GM19455 (cell line): Measurements from ENCODE around the gene SLC9A1.
"Not testable (repeated sequence)": the region's sequence is repeated elsewhere in the genome, so short reads cannot be mapped to it uniquely, and the experiment has no call there.

Source experiments
- ATAC-seq: cut with Tn5 transposase; IDR thresholded peaks from one replicate; pipeline ENCODE4 v1.9.1; 2021; ENCODE audit not compliant: unreplicated experiment

Gene SLC9A1

DNA sequence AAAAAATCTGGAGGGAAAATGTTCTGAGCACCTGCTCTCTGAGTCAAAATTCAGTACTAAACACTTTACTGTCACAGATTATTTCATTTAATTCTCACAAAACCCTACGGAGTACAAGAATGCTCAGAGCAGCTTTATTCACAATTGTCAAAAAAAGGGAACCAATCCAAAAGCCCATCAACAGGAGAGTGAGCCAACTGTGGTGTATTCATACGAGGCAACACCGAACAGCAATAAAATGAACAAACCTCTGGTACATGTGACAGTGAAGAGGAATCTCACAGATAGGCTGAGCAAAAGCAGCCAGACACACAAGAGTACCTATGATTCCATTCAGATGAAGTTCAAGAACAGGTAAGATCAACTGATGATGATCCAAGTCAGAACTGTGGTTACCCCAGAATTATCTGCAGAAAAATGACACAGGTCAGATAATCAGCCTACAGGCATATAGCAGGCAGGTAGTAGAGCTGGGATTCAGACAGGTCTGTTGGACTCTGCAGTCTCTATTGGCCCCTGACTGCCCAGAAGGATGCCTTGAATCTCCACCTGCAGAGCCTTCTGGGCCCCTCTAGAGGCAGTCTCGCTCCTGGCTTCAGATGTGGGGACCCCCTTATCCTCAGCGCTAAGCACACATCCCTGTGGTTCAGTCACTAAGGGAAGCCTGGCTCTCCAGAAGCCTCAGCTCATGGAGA lies 19.2 kb downstream of the SLC9A1 start:
- ATAC-seq, result no peak

DNA sequence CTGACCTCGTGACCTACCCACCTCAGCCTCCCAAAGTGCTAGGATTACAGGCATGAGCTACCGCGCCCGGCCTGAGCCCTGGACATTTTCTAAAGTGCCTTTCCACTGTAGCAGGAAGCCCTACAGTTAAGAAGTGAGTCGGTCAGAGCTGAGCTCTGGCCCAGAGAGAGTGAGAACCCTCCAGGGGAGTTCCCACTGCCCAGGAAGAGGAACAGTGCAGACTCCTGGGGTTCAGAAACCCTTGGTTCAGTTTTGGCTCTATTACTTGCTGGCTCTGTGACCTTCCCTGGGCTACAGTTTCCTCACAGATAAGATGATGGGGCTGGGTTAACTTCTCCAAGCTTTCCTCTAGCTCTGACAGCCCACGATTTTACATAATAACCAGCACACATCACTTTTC lies 20.9 kb downstream of the SLC9A1 start:
- no peak for ATAC-seq

DNA sequence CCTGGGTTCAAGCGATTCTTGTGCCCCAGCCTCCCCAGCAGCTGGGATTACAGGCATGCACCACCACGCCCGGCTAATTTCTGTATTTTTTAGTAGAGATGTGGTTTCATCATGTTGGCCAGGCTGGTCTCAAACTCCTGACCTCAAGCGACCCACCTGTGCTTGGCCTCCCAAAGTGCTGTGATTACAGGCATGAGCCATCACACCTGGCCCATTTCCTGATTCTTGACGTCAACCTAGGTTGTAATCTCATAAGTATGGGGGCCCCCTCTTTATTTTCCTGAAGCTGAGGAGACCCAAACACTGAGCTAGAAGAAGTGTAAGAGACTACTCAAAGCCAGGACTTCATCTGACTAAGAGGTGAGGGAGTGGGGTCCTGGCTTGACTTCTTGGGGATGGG lies 21.8 kb downstream of the SLC9A1 start:
- ATAC-seq, result no peak

DNA sequence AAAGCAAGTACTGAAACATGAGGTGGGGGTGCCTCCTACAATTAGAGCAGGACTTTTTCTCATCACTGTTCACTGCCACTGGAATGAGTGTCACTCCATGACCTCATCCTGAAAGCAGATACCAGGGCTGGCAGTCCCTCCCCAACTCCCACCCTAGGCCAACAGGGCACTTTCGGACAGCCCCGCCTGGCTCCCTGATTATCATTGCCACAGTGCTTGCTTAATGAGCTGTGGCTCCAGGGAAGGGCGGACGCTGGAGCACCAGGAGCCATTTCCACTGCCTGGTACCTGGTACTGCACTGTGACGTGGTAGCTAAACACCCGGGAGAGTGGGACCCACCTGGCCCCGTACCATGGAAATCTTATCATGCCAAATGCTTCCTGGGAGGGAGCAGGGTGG lies 22.3 kb downstream of the SLC9A1 start:
- no peak for ATAC-seq

DNA sequence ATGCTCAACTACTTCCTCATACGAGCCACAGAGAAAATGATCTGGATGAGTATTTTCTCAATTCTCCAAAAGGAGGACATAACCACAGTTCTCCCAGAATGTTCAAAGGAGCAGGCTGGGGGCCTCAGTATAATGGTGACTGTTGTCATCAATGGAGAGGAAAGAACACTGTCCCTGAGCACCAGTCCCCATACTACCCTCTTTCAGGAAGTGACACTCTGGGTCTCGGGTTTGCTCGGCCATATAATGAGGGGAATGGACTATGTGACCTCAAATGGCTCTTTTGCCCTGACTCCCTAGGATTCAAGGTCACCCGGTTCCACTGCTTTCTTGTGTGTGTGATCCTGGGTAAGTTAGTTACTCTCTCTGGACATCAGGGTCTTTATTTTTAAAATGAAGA lies 22.8 kb downstream of the SLC9A1 start:
- ATAC-seq, result no peak

DNA sequence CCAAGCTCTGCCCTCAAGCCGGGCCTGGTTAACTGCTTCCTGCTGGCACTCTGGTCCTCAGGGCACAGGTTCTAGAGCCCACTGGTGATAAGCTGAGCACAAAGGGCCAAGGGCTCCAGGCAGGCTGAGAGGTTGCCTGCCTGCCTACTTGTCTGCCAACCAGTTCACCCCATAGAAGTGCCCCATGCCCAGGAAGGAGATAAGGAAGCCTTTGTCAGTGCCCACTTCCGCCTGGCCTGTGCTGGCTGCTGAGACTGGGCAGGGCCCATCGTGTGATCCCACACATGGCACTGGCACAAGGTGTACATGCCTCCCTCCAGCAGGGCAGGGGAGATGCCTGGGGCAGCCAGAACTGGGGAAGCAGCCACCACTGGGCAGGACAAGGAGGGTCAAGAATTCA lies 24.1 kb downstream of the SLC9A1 start:
- ATAC-seq, result no peak

DNA sequence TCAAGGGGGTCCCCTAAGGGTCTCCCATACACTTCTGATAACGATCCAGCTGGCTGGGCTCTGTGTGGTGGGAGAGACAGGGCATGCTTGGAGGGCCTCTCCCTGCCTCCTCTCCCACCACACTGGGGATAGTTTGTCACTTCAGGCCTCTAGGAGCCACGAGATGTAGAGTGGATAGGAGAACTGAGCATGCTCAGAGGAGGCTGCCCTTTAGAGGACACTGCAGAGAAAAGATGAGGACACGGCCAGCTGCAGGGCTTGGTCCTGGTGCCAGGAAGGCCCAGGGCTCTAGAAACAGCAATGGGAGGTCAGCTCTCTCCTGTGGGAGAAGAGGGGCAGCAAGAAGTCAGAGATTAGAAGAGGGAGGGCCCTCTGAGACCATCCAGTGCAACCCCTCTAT lies 25.7 kb downstream of the SLC9A1 start:
- no peak for ATAC-seq

DNA sequence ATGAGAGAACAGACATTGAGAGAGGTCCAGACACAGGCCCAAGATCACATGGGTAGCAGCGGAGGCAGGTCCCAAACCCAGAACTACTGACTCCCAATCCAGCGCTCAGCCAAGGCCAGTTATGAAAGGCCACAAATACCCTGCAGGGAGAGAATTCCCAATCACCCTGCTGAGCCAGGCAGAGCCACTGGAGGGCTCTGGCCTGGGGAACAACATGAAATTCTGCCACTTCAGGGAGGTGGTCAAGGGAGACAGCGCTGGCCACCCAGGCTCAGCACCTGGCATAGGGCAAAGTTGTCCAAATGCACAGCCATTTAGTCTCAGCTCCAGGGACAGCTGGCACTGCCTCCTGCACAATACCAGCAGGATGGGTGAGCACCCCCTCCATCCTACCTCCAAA lies 27.5 kb downstream of the SLC9A1 start:
- ATAC-seq, result no peak

DNA sequence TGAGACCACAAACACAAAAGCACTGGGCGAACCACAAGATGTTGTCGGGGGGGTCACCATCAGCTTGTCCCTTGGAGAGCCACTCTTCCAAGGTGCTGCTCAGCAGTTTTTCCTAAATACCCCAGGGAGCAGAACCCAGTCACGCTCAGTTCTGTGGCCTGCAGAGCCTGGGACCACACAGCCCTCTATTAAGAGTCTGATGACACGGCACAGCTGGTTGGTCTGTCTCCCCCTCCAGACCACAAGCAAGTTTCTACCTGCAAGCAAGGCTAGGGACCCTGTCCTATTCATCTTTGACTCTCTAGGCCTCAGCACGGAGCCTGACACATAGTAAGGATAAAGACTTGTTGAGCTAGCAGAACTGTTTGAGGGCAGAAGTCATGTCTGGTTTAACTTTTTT lies 28.5 kb downstream of the SLC9A1 start:
- ATAC-seq, result no peak

DNA sequence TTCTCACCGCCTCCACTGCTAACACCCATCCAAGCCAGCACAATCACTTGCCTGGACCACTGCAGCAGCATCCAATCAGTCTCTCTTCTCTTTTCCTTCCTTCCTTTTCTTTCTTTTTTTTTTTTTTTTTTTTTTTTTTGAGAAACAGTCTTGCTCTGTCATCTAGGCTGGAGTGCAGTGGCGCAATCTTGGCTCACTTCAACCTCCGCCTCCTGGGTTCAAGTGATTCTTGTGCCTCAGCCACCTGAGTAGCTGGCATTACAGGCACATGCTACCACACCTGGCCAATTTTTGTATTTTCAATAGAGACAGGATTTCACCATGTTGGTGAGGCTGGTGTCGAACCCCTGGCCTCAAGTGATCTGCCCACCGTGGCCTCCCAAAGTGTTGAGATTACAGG lies 29.8 kb downstream of the SLC9A1 start:
- not testable (repeated sequence) for ATAC-seq

DNA sequence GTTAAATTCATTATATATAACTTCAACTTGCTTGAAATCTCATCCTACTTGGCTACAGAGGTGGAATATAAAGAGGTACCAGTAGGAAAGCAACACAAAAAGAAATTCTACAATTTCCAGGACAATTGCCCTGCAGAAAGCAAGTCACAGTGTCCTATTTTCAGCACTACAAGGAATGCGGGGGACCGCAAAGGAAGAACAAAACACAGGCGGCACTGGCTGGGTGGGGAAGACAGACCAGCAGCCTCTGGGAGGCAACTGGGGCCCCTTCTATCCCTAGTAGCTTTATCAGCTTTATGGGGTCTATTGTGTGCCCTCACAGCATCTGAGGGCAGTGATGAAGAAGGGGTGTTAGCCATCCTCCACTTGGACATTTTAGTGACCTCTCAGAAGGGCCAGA lies 30.5 kb downstream of the SLC9A1 start:
- ATAC-seq, result no peak

DNA sequence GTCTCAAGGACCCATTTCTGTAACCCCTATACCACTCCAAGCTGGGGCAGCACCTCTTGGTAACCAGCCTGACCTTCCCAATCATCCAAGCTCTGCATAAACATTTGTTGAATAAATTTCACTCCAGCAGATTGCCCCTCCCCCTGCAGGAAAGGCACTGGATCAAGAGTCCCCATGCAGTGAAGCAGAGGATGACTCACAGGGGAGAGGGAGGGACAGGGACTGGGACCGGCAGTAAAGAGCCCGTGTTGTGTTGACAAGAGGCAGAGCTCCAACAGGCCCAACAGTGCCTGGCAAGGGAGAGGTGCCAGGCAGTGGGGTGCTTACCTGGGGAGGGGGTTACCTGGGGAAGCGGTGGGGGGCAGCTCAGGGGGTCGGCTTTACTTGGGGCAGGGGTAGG lies 32.3 kb downstream of the SLC9A1 start:
- no peak for ATAC-seq

DNA sequence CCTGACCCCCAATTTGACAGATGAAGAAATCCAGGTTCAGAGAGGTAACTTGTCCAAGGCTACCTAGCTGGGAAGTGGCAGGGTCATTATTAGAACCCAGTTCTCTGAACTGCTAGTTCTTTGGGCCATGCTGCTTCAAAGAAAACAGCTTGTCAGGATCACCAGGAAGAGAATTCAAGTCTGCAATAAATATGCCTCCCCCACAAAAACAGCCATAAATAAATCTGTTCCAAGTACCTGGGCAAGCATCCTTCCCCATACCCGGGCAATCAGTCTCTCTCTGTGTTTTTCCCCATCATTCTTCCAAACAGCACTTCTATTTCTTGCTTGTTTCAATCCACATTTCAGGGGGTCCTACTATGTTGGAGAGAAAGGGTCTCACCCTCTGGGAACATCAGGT lies 34.1 kb downstream of the SLC9A1 start:
- ATAC-seq, result no peak

DNA sequence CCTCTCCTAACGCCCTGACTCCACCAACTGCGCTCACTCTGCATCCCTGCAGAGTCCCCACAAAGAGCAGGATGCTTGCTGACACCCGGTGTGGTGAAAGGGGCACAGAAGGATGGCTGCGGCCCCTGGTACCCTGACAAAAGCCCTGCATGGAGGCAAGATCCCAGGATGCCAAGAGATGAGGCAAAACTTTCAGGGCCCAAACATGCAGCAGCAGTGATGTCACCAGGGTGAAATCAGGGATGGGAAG lies 36.6 kb downstream of the SLC9A1 start:
- ATAC-seq, result no peak

DNA sequence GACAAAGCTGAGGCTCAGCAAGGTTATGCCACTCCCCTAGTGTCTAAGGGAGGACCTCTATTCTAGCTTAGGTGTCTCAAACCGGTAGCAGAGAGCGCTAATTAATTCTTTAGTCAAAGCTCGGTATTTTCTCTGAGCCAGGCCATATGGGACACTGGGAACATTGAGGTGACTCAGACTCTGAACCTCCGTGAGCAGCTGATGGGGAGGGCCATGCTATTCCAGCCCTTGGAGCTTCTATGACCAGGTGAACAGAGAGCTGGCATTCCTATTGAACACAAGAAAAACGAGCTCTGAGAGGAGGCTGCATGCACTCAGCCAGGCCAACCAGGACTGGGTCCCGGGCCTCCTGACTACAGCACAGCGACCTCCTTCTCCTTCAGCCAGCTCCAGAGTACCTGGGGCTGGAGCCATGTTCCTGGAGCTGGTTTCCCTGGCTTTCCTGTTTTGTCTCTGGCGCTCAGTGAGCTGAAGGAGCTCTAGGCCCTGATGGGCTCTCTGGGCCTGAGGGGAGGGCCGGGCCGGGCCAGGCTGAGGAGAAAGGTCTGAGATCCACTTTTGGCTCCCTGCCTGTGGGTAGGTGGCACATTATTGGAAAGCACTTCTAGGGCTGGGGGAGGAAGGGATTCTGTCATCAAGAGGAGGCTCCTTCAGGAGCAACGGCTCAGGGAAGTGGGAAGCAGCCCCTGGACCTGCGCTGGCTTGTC lies 37.0 kb downstream of the SLC9A1 start:
- ATAC-seq, result no peak

DNA sequence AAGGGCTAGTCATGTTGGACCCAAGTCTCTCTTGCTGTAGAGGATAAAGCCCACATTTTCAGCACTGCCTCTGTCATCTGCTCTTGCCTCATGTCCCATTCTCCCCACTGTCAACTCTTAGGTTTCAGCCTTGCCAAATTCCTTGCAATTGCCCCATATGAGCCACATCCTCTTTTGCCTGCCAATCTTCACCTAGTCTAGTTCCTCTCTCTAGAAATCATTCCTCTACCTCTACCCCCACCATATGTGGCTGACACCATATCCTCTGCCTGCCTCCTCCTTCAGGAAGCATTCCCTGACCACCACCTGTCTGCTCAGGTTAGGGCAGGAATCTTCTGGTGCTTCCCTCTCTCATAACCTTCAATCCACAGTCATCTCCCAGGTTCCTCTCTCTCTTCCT lies 38.2 kb downstream of the SLC9A1 start:
- ATAC-seq, result no peak

DNA sequence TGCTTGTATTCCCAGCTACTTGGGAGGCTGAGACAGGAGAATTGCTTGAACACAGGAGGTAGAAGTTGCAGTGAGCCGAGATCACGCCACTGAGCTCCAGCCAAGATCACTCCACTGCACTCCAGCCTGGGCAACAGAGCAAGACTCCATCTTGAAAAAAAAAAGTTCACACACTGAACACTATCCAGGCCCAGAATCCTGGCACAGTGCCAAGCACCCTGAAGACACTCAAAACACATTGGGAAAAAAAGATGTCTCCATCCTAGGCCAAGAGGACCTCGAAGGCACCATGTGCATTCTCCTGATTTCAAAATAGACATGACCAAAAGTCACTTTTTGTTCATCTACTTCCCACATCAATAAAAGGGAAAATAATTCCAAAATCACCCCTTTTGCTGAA lies 38.7 kb downstream of the SLC9A1 start:
- no peak for ATAC-seq

DNA sequence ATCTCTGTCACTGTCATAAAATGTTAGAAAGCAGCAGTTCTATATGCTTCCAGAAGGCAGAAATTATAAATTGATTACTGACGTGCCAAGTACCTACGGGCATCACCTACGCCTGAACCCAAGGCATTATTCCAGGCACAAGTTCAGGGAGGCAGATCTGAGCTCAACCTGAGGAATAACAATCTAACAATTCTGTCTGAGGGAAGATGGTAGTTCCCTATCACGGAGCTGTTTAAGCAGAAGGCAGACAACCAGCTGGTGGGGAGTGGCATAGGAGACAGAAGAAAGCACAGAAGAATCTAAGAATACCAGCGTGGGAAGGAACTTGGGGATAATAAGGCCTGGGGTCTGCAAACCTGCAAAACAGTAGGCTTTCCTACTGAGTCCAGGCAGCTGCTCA lies 40.4 kb downstream of the SLC9A1 start:
- ATAC-seq, result no peak

DNA sequence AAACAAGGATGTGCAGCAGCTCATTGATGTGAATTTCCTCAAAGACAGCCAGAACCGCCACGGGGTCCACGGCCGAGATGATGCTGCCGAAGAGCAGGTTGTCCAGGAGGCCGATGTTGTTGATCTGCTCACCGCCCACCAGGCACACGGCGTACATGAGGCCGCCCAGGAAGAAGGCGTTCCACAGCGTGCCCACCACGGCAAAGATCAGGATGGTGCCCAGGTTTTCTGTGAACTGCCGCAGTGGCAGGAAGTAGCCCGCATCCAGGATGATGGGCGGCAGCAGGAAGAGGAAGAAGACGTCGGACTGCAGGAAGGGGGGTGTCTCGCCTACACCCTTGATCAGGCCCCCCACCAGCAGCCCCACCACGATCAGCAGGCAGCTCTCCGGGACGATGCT lies 41.1 kb downstream of the SLC9A1 start:
- ATAC-seq, result no peak

DNA sequence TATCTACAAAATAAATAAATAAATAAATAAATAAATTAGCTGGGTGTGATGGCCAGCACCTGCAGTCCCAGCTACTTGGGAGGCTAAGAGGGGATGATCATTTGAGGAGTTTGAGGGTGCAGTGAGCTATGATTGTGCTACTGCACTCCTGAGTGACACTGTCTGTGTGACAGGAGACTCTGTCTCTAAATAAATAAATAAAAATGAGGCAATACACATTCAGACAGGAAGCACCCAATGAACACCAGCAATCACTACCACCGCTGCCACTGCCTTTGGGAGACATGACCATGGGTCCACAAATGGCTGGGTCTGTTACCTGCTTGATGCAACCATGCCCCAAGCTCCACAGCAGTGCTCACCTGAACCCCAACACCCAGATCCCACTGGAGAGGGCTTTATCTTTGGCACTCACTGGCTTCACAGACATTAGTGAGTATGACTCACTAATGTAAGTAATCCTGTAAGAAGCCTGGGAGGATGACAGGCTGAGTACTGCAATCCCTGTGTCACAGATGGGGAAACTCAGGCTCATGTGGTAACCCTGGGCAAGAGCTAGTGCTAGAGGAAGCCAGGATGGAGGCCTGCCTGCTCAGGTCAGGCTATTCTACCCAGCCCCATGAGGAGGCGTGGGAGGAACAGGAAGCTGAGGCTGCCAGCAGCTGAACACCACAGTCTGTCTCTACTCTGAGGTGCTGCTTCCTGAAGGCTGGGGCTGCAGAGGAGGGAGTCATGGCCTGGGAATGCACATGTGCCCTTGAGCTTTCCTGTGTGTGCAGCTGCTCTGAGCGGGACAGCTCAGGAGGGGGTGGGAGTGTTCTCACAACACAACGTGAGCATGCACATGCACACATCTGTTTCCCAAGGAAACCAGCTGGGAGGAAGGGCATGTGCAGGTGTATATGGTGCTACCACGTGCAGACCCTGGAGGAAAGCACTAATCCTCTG lies 43.0 kb downstream of the SLC9A1 start:
- no peak for ATAC-seq

DNA sequence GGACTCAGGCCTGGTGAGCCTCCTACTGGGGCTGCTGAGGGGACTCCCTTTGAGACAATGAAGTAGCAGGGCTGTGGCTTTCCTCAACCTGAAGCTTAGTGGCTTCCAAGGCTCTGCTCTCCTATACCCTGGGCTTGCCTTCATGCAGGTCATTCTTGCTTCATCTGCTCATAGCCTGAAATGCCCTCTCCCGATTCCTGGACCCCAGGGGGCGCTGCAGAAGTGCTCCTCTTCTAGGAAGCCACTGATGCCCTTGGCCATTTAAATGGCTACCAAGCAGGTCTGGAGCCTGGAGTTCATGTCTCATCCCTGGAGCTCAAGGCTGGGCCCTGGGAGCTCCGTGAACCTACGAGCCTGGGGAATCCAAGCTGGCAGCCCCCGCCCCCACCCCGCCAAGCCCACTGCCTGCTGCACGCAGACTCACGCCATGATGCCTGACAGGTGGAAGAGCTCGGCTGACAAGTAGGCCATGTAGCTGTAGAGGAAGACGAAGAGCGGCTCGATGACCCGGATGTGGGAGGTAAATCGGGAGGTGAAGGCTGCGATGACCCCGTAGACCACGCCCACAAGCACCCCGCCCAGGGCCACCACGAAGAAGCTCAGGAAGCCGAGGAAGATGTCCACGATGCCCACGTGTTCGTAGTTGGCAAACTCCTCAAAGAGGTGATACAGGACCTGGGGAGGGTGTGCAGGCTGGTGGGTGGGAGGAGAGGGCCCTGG lies 45.7 kb downstream of the SLC9A1 start:
- ATAC-seq, result no peak

DNA sequence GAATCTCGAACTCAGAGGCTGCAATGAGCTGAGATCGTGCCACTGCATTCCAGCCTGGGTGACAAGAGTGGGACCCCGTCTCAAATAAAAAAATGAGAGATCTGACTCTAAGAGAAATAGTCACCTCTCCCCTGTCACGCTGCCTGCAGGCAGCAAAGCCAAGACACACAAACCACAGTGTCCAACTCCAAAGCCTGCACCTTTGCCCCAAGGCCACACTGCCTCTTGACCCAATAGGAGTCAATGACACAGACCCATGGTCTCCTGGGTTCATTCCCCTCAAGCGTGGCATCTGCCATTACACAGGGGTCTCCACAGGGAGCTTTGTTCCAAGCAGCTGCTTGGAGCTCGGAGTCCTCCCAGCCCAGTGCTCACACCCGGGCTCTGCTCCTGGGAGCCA lies 46.3 kb downstream of the SLC9A1 start:
- no peak for ATAC-seq
